Ascending aorta (tissue), 2 donors: ENCODE measurements around the gene RALGPS1. TPM values are rescaled to one million over a fixed set of nuclear protein-coding genes. Genes with fewer than 3 reads are reported as not detected.

Source experiments
- DNase-seq, 2 donors: peaks; one replicate each; pipeline ENCODE4 v3.0.0-alpha.2; 2019; ENCODE audit warnings: low spot score in 2 of 2
- H3K27ac ChIP-seq, 2 donors: fragments of 200-600 bp; sonication (generic); one replicate each; pipeline ENCODE4 v1.5.1; 2016 to 2017; ENCODE audit warnings: mild to moderate bottlenecking in 1 of 2
- H3K27me3 ChIP-seq: fragments of 200-600 bp; sonication (generic); one replicate; pipeline ENCODE4 v1.5.1; 2017
- H3K36me3 ChIP-seq, 2 donors: fragments of 200-600 bp; sonication (generic); one replicate each; pipeline ENCODE4 v1.5.1; 2016
- H3K4me1 ChIP-seq, 2 donors: fragments of 200-600 bp; sonication (generic); one replicate each; pipeline ENCODE4 v1.5.1; 2016 to 2017; ENCODE audit warnings: mild to moderate bottlenecking in 1 of 2
- H3K4me3 ChIP-seq, 2 donors: fragments of 200-600 bp; sonication (generic); one replicate each; pipeline ENCODE4 v1.5.1; 2016 to 2017; ENCODE audit warnings: mild to moderate bottlenecking in 1 of 2
- H3K9me3 ChIP-seq, 2 donors: fragments of 200-600 bp; sonication (generic); one replicate each; pipeline ENCODE4 v1.5.1; 2016
- CTCF ChIP-seq, 3 experiments: fragments of 200-600 bp in 2 of 3; fragments of 450-650 bp in 1 of 3; sonication (generic) in 2 of 3; IDR thresholded peaks; one replicate each; pipeline ENCODE4 v1.5.1; 2016 to 2019; ENCODE audit warnings: antibody characterized with exemption in 3 of 3, mild to moderate bottlenecking in 1 of 3, moderate library complexity in 1 of 3
- intact Hi-C: fragments of 100-400 bp; cut with DNase I; formaldehyde crosslinking; loops from one replicate; pipeline ENCODE4 v1.15.1; 2023
- total RNA-seq: library from RNA; depleted of rRNA; stranded (reverse); fragments of >200 nt; gene quantifications from one replicate; pipeline ENCODE4 v1.1.0, GENCODE V29; 2016

The RALGPS1 gene
- total RNA-seq, 1 donor from 2014 or later = 9.8 TPM

- H3K27ac ChIP-seq = peak overlapping the region in 1 of 2 donors; percentile 38
- no peaks in the 10 kb centered on the region for H3K36me3 ChIP-seq
- H3K4me1 ChIP-seq = peaks cover 3 to 14% of the 10 kb centered on the region in 2 donors
- intact Hi-C loops = no loop called here
- H3K4me3 ChIP-seq = no peak overlapping the region
- no peaks in the 10 kb centered on the region for H3K27me3 ChIP-seq
- H3K9me3 ChIP-seq = no peaks in the 10 kb centered on the region
- TF ChIP-seq CTCF (IDR thresholded peaks at IDR 0.05) = no peak
- no peak for DNase-seq
Measured at GRCh38 chr9:127004946-127005769, 90.6 kb downstream of the RALGPS1 start.

- DNase-seq = no peak
- TF ChIP-seq CTCF (IDR thresholded peaks at IDR 0.05) = no peak
- H3K4me3 ChIP-seq = no peak overlapping the region
- no peaks in the 10 kb centered on the region for H3K9me3 ChIP-seq
- intact Hi-C loops = no loop called here
- no peaks in the 10 kb centered on the region for H3K36me3 ChIP-seq
- peak overlapping the region in 1 of 2 donors; percentile 38 for H3K27ac ChIP-seq
- peaks cover 3 to 14% of the 10 kb centered on the region in 2 donors for H3K4me1 ChIP-seq
- H3K27me3 ChIP-seq = no peaks in the 10 kb centered on the region
Measured at GRCh38 chr9:127005770-127006314, 91.3 kb downstream of the RALGPS1 start.

GRCh38 chr9:127007638-127008037, 93.1 kb downstream of the RALGPS1 start:
- Histone ChIP-seq H3K27me3 (no peaks in the 10 kb centered on the region), H3K9me3 (no peaks in the 10 kb centered on the region), H3K4me3 (no peak overlapping the region), H3K27ac (no peak overlapping the region), H3K36me3 (no peaks in the 10 kb centered on the region), H3K4me1 (peaks cover 3 to 14% of the 10 kb centered on the region in 2 donors)
- no peak for TF ChIP-seq CTCF (IDR thresholded peaks at IDR 0.05)
- intact Hi-C loops = no loop called here
- no peak for DNase-seq

GRCh38 chr9:127008076-127008475, 93.5 kb downstream of the RALGPS1 start:
- Histone ChIP-seq H3K4me3 (no peak overlapping the region), H3K27me3 (no peaks in the 10 kb centered on the region), H3K27ac (no peak overlapping the region), H3K4me1 (peaks cover 3 to 14% of the 10 kb centered on the region in 2 donors), H3K9me3 (no peaks in the 10 kb centered on the region), H3K36me3 (no peaks in the 10 kb centered on the region)
- DNase-seq = no peak
- intact Hi-C loops = no loop called here
- TF ChIP-seq CTCF (IDR thresholded peaks at IDR 0.05) = no peak

GRCh38 chr9:127011772-127012171, 97.2 kb downstream of the RALGPS1 start:
- H3K9me3 ChIP-seq = no peaks in the 10 kb centered on the region
- no peak overlapping the region for H3K4me3 ChIP-seq
- no peak for TF ChIP-seq CTCF (IDR thresholded peaks at IDR 0.05)
- H3K36me3 ChIP-seq = no peaks in the 10 kb centered on the region
- no peaks in the 10 kb centered on the region for H3K27me3 ChIP-seq
- DNase-seq = no peak
- no peak overlapping the region for H3K27ac ChIP-seq
- intact Hi-C loops = no loop called here
- no peaks in the 10 kb centered on the region for H3K4me1 ChIP-seq
